IMR-90 (cell line): ENCODE measurements around the gene PRM3. TPM values are rescaled to one million over a fixed set of nuclear protein-coding genes. Genes with fewer than 3 reads are reported as not detected.

Source experiments
- ATAC-seq: fragments of 200-7000 bp; cut with Tn5 transposase; 2 replicates; pipeline ENCODE4 v1.9.1; 2020; ENCODE audit warnings: low read depth, mild to moderate bottlenecking, moderate library complexity
- BruUV-seq: library from RNA; stranded (reverse); fragments of 400-500 nt; replicated peaks from 2 replicates; lab custom pipeline; 2021; lab: Mats Ljungman, UMichigan
- CTCF ChIA-PET: fragments of 300-600 bp; formaldehyde crosslinking; extraction: SDS; loops from one replicate; lab custom pipeline; 2021; ENCODE audit warnings: antibody characterized with exemption; lab: Yijun Ruan, JAX
- POLR2A ChIA-PET: fragments of 300-600 bp; sonication (Branson Sonifier 250); formaldehyde crosslinking; loops from one replicate; lab custom pipeline; 2022; ENCODE audit warnings: antibody characterized with exemption; ENCODE audit not compliant: unreplicated experiment; lab: Charles Lee
- DNase-seq: peaks from one replicate; pipeline ENCODE4 v3.0.0; 2013
- H2AFZ ChIP-seq: replicated peaks from 2 replicates; pipeline ENCODE3; 2013; ENCODE audit warnings: low read length, mild to moderate bottlenecking; ENCODE audit not compliant: poor library complexity
- H2AK5ac ChIP-seq: 2 replicates; pipeline ENCODE4 v1.6.1; 2013; ENCODE audit warnings: low read depth, low read length, inconsistent platforms
- H2AK9ac ChIP-seq: replicated peaks from 2 replicates; pipeline ENCODE3; 2013; ENCODE audit warnings: mild to moderate bottlenecking, low read depth, low read length, moderate library complexity; ENCODE audit not compliant: poor library complexity
- H2BK120ac ChIP-seq: 2 replicates; pipeline ENCODE4 v1.6.1; 2013; ENCODE audit warnings: low read depth, low read length, inconsistent platforms
- H2BK15ac ChIP-seq: 3 replicates; pipeline ENCODE4 v1.6.1; 2013; ENCODE audit warnings: low read depth, low read length, inconsistent platforms
- H2BK20ac ChIP-seq: 2 replicates; pipeline ENCODE4 v1.6.1; 2013; ENCODE audit warnings: low read depth, mild to moderate bottlenecking, inconsistent platforms, low read length, moderate library complexity
- H2BK5ac ChIP-seq: 2 replicates; pipeline ENCODE4 v1.6.1; 2013; ENCODE audit warnings: mild to moderate bottlenecking, low read depth, low read length, inconsistent platforms; ENCODE audit not compliant: poor library complexity, severe bottlenecking
- H3K14ac ChIP-seq: replicated peaks from 2 replicates; pipeline ENCODE4 v1.6.1; 2013; ENCODE audit warnings: low read depth, low read length, inconsistent platforms
- H3K18ac ChIP-seq: 2 replicates; pipeline ENCODE4 v1.6.1; 2013; ENCODE audit warnings: low read depth, low read length, control low read depth
- H3K23ac ChIP-seq: 2 replicates; pipeline ENCODE4 v1.6.1; 2013; ENCODE audit warnings: low read depth, low read length, inconsistent platforms
- H3K27ac ChIP-seq: 2 replicates; pipeline ENCODE4 v1.5.1; 2013; ENCODE audit warnings: mild to moderate bottlenecking, control low read depth, low read length; ENCODE audit not compliant: insufficient read depth
- H3K27me3 ChIP-seq: 2 replicates; pipeline ENCODE4 v1.6.1; 2013; ENCODE audit warnings: low read length; ENCODE audit not compliant: control insufficient read depth, insufficient read depth
- H3K36me3 ChIP-seq: 2 replicates; pipeline ENCODE4 v1.6.1; 2013; ENCODE audit warnings: low read length, mixed read lengths; ENCODE audit not compliant: control insufficient read depth, insufficient read depth
- H3K4ac ChIP-seq: 2 replicates; pipeline ENCODE4 v1.6.1; 2013; ENCODE audit warnings: low read depth, low read length, inconsistent platforms
- H3K4me1 ChIP-seq: 2 replicates; pipeline ENCODE4 v1.6.1; 2013; ENCODE audit warnings: low read length, mixed read lengths; ENCODE audit not compliant: control insufficient read depth, insufficient read depth
- H3K4me2 ChIP-seq: 2 replicates; pipeline ENCODE4 v1.6.1; 2013; ENCODE audit warnings: low read depth, mild to moderate bottlenecking, control low read depth, low read length, moderate library complexity
- H3K4me3 ChIP-seq: 2 replicates; pipeline ENCODE4 v1.5.1; 2013; ENCODE audit warnings: low read depth, mild to moderate bottlenecking, control low read depth, low read length, moderate library complexity; ENCODE audit not compliant: insufficient read depth
- H3K56ac ChIP-seq: 2 replicates; pipeline ENCODE4 v1.6.1; 2013; ENCODE audit warnings: low read length, inconsistent platforms; ENCODE audit not compliant: insufficient read depth; ENCODE audit errors: extremely low read depth
- H3K79me1 ChIP-seq, 2 experiments: 2 replicates each; pipeline ENCODE4 v1.6.1; 2013; ENCODE audit warnings: low read length in 2 of 2, inconsistent platforms in 1 of 2, low read depth in 1 of 2
- H3K9ac ChIP-seq: 2 replicates; pipeline ENCODE4 v1.6.1; 2013; ENCODE audit warnings: low read depth, low read length, control low read depth
- H3K9me1 ChIP-seq: 2 replicates; pipeline ENCODE4 v1.6.1; 2013; ENCODE audit warnings: low read length, inconsistent platforms; ENCODE audit not compliant: insufficient read depth
- H3K9me3 ChIP-seq: 2 replicates; pipeline ENCODE4 v1.6.1; 2013; ENCODE audit warnings: low read length; ENCODE audit not compliant: control insufficient read depth, insufficient read depth
- H4K20me1 ChIP-seq: 2 replicates; pipeline ENCODE4 v1.6.1; 2013; ENCODE audit warnings: low read length, inconsistent platforms; ENCODE audit not compliant: insufficient read depth
- H4K5ac ChIP-seq: 2 replicates; pipeline ENCODE4 v1.6.1; 2013; ENCODE audit warnings: mild to moderate bottlenecking, low read depth, low read length, control low read depth
- H4K8ac ChIP-seq, 2 experiments: 2 replicates each; pipeline ENCODE4 v1.6.1; 2013; ENCODE audit warnings: low read depth in 2 of 2, low read length in 2 of 2, control low read depth in 1 of 2, inconsistent platforms in 1 of 2
- H4K91ac ChIP-seq: 2 replicates; pipeline ENCODE4 v1.6.1; 2013; ENCODE audit warnings: low read depth, low read length, inconsistent platforms; ENCODE audit not compliant: insufficient read depth
- BHLHE40 ChIP-seq: fragments of 150-350 bp; IDR thresholded peaks from 2 replicates; pipeline ENCODE4 v1.6.1; 2016; ENCODE audit warnings: mild to moderate bottlenecking, low read depth, low read length
- CHD1 ChIP-seq: IDR thresholded peaks from 2 replicates; pipeline ENCODE4 v1.6.1; 2012; ENCODE audit warnings: low read depth, low read length, improper control_type of control experiment
- MAFK ChIP-seq: IDR thresholded peaks from 2 replicates; pipeline ENCODE4 v1.6.1; 2012; ENCODE audit warnings: low read depth, low read length, improper control_type of control experiment
- MAZ ChIP-seq: IDR thresholded peaks from 2 replicates; pipeline ENCODE4 v1.6.1; 2012; ENCODE audit warnings: low read depth, mild to moderate bottlenecking, low read length, improper control_type of control experiment, moderate library complexity, borderline replicate concordance
- MXI1 ChIP-seq: IDR thresholded peaks from 2 replicates; pipeline ENCODE4 v1.6.1; 2012; ENCODE audit warnings: low read depth, mild to moderate bottlenecking, low read length, moderate library complexity, borderline replicate concordance
- NFE2L2 ChIP-seq: fragments of 150-350 bp; IDR thresholded peaks from 2 replicates; pipeline ENCODE4 v1.6.1; 2016; ENCODE audit warnings: low read depth, mild to moderate bottlenecking, low read length
- POLR2A ChIP-seq: IDR thresholded peaks from 2 replicates; pipeline ENCODE4 v1.6.1; 2012; ENCODE audit warnings: mild to moderate bottlenecking, low read depth, low read length
- RAD21 ChIP-seq: IDR thresholded peaks from 2 replicates; pipeline ENCODE4 v1.6.1; 2012; ENCODE audit warnings: low read length, improper control_type of control experiment
- RCOR1 ChIP-seq: IDR thresholded peaks from 2 replicates; pipeline ENCODE4 v1.6.1; 2012; ENCODE audit warnings: mild to moderate bottlenecking, low read length, improper control_type of control experiment; ENCODE audit not compliant: insufficient replicate concordance
- RFX5 ChIP-seq: IDR thresholded peaks from 2 replicates; pipeline ENCODE4 v1.8.0; 2012; ENCODE audit warnings: low read depth, mild to moderate bottlenecking, low read length, moderate library complexity
- SMC3 ChIP-seq: fragments of 150-350 bp; IDR thresholded peaks from 2 replicates; pipeline ENCODE4 v1.6.1; 2016; ENCODE audit warnings: low read depth, mild to moderate bottlenecking, antibody characterized with exemption, low read length, moderate library complexity
- WGBS, 2 experiments: methylation state at CpG; one replicate each; pipeline versions ENCODE4 v1.1.5 to v1.1.7; 2013; ENCODE audit warnings: missing lambda C conversion rate in 2 of 2; ENCODE audit not compliant: insufficient read length in 1 of 2; ENCODE audit errors: extremely low coverage in 2 of 2; 5-methylcytosine and 5-hydroxymethylcytosine counted together
- dilution Hi-C: fragments of 300-500 bp; cut with HindIII; formaldehyde crosslinking; loops from one replicate; pipeline ENCODE4 v1.14.3; 2018; ENCODE audit warnings: low sequenced_read_pairs; ENCODE audit not compliant: unreplicated experiment
- in situ Hi-C: fragments of 300-500 bp; cut with MboI; formaldehyde crosslinking; loops from 3 replicates; pipeline ENCODE4 v1.14.3; 2019; ENCODE audit warnings: low sequenced_read_pairs, inconsistent platforms, mixed read lengths
- intact Hi-C: fragments of 100-400 bp; cut with micrococcal nuclease; formaldehyde crosslinking; loops from 2 replicates; pipeline ENCODE4 v1.10.0; 2022
- polyA plus RNA-seq, 3 experiments: library from polyadenylated mRNA; depleted of rRNA; stranded (reverse); fragments of >200 nt; gene quantifications; 2 replicates each; pipeline ENCODE4 v1.2.3, GENCODE V29; 2012; ENCODE audit warnings: low replicate concordance in 1 of 3
- total RNA-seq: library from RNA; depleted of rRNA; stranded (reverse); fragments of >200 nt; gene quantifications from 2 replicates; pipeline ENCODE4 v1.2.3, GENCODE V29; 2012
- TF ChIP-seq, protein P1 (sequence below): fragments of 150-350 bp; IDR thresholded peaks from 2 replicates; pipeline ENCODE4 v1.6.1; 2016; ENCODE audit warnings: low read depth, mild to moderate bottlenecking, low read length, moderate library complexity, borderline replicate concordance
- TF ChIP-seq, protein P2 (sequence below): fragments of 150-350 bp; IDR thresholded peaks from 2 replicates; pipeline ENCODE4 v1.6.1; 2017; ENCODE audit warnings: mild to moderate bottlenecking, antibody characterized with exemption, low read length, low read depth
- TF ChIP-seq, protein P3 (sequence below): conservative IDR thresholded peaks from 2 replicates; pipeline ENCODE4 v1.5.1; 2012; ENCODE audit warnings: mild to moderate bottlenecking, low read depth, low read length, improper control_type of control experiment

Gene PRM3
- total and polyA plus RNA-seq, 2 of the 4 experiments (the other 2 are of a cell fraction) = not detected

DNA sequence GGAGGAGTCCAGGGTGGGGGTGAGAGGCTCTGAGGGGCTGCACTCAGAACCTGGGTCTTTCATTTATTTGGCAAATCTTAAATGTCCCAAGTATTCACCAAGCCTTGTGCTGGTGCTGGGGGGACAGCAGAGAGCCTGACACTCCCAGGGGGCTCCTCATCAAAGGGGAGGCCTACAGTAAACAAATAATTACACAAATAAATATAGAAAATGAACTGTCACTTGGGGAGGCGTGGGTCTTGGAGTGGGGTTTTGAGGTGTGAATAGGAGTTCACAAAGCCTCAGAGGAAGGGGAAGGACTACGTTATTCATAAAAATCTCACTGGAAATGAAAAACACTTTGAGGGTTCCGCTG is 22.9 kb upstream of the PRM3 start:
- Histone ChIP-seq H3K4ac (no peak overlapping the region), H3K36me3 (no peaks in the 10 kb centered on the region), H3K27me3 (no peaks in the 10 kb centered on the region), H3K4me3 (no peak overlapping the region), H4K8ac (no peak overlapping the region), H4K91ac (no peak overlapping the region), H2AFZ (no peak overlapping the region), H2BK5ac (no peak overlapping the region), H3K4me1 (peaks cover 10% of the 10 kb centered on the region), H3K27ac (no peak overlapping the region), H4K20me1 (no peaks in the 10 kb centered on the region), H3K9ac (no peak overlapping the region), H2BK15ac (no peak overlapping the region), H3K18ac (no peak overlapping the region), H3K4me2 (no peak overlapping the region), H2BK120ac (no peak overlapping the region; the same call in 1 of the 2 replicates), H2AK5ac (no peak overlapping the region), H3K9me3 (no peaks in the 10 kb centered on the region), H3K14ac (no peak overlapping the region), H2AK9ac (no peak overlapping the region), H3K9me1 (no peaks in the 10 kb centered on the region), H3K23ac (no peak overlapping the region), H4K5ac (no peak overlapping the region), H2BK20ac (no peak overlapping the region), H3K79me1 (no peaks in the 10 kb centered on the region), H3K56ac (no peak overlapping the region)
- ATAC-seq (no peak), DNase-seq (no peak)
- in situ Hi-C loops = no loop called here
- intact Hi-C loops = loop anchor here (5.0 kb wide), 1 partner anchor 56 kb away; no protein-coding TSS in a partner anchor
- BruUV-seq = no TSS peak
- WGBS, 2 experiments = no CpG with 5 or more reads among the region's 3 CpGs
- TF ChIP-seq RFX5 (no peak), POLR2A (no peak), NFE2L2 (no peak), BHLHE40 (no peak), CHD1 (no peak), MAFK (no peak), SMC3 (no peak), RAD21 (no peak), MXI1 (no peak), MAZ (no peak), RCOR1 (no peak)
- TF ChIP-seq, protein P1, sequence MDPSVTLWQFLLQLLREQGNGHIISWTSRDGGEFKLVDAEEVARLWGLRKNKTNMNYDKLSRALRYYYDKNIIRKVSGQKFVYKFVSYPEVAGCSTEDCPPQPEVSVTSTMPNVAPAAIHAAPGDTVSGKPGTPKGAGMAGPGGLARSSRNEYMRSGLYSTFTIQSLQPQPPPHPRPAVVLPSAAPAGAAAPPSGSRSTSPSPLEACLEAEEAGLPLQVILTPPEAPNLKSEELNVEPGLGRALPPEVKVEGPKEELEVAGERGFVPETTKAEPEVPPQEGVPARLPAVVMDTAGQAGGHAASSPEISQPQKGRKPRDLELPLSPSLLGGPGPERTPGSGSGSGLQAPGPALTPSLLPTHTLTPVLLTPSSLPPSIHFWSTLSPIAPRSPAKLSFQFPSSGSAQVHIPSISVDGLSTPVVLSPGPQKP = no peak
- TF ChIP-seq, protein P2, sequence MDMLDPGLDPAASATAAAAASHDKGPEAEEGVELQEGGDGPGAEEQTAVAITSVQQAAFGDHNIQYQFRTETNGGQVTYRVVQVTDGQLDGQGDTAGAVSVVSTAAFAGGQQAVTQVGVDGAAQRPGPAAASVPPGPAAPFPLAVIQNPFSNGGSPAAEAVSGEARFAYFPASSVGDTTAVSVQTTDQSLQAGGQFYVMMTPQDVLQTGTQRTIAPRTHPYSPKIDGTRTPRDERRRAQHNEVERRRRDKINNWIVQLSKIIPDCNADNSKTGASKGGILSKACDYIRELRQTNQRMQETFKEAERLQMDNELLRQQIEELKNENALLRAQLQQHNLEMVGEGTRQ = no peak
- TF ChIP-seq, protein P3, sequence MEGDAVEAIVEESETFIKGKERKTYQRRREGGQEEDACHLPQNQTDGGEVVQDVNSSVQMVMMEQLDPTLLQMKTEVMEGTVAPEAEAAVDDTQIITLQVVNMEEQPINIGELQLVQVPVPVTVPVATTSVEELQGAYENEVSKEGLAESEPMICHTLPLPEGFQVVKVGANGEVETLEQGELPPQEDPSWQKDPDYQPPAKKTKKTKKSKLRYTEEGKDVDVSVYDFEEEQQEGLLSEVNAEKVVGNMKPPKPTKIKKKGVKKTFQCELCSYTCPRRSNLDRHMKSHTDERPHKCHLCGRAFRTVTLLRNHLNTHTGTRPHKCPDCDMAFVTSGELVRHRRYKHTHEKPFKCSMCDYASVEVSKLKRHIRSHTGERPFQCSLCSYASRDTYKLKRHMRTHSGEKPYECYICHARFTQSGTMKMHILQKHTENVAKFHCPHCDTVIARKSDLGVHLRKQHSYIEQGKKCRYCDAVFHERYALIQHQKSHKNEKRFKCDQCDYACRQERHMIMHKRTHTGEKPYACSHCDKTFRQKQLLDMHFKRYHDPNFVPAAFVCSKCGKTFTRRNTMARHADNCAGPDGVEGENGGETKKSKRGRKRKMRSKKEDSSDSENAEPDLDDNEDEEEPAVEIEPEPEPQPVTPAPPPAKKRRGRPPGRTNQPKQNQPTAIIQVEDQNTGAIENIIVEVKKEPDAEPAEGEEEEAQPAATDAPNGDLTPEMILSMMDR = no peak
- dilution Hi-C loops = no loop called here
- ChIA-PET POLR2A (no interaction called here), CTCF (no interaction called here)
